ENCODE measurements around the gene CAMSAP1. TPM values are rescaled to one million over a fixed set of nuclear protein-coding genes. Genes with fewer than 3 reads are reported as not detected.

The CAMSAP1 gene
- total RNA-seq, 1 donor from 2014 or later = 34.8 TPM

DNA sequence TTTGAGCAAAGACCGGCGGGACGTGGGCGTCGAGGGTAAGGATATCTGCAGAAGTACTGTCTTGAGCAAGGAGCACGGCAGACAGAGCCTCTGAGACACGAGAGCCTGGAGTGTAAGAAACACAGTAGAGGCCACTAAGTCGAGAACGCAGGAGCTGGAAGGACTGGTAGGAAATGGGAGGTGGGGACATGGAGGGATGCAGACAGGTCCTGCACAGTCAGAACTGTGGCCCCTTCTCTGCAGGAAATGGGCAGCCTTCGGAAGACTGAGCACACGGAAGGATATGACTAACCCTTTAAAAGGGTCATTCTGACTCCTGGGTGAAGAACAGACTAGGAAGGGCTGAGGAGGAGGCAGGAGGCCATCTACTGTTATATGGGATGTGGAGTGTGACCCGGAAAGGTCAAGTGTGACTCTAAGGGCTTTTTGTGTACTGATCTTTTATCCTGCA, 1.4 kb upstream of the CAMSAP1 start:
- Mint-ChIP-seq H3K27ac (ENCODE audit: unreplicated experiment) (peak overlapping the region; percentile 72), H3K9me3 (ENCODE audit: unreplicated experiment) (peaks cover 23% of the 10 kb centered on the region), H3K27me3 (ENCODE audit: low read depth, unreplicated experiment) (no peaks in the 10 kb centered on the region), H3K4me3 (ENCODE audit: unreplicated experiment) (peak overlapping the region; percentile 86), H3K4me1 (ENCODE audit: low read depth, unreplicated experiment) (peaks cover 14% of the 10 kb centered on the region), H3K36me3 (ENCODE audit: low read depth, unreplicated experiment) (peaks cover 37% of the 10 kb centered on the region)
- peaks cover 60% of the 10 kb centered on the region for H3K79me2 ChIP-seq (ENCODE audit: insufficient read depth, low read length)
- peaks cover 5% of the 10 kb centered on the region for H3K36me3 ChIP-seq (ENCODE audit: insufficient read depth, low read length)
- DNase-seq (ENCODE audit: low read depth) = no peak
- H3K27me3 ChIP-seq (ENCODE audit: insufficient read depth, low read length) = no peaks in the 10 kb centered on the region
- peaks cover 53% of the 10 kb centered on the region for H4K20me1 ChIP-seq (ENCODE audit: insufficient read depth, low read length)
- H3K27ac ChIP-seq (ENCODE audit: low read depth, low read length) = no peak overlapping the region
- H3K9me3 ChIP-seq (ENCODE audit: insufficient read depth, low read depth, low read length) = peaks cover 2% of the 10 kb centered on the region
- no peak for TF ChIP-seq EZH2 (IDR thresholded peaks at IDR 0.05; ENCODE audit: insufficient read depth, low read length)
- TF ChIP-seq, protein P1, sequence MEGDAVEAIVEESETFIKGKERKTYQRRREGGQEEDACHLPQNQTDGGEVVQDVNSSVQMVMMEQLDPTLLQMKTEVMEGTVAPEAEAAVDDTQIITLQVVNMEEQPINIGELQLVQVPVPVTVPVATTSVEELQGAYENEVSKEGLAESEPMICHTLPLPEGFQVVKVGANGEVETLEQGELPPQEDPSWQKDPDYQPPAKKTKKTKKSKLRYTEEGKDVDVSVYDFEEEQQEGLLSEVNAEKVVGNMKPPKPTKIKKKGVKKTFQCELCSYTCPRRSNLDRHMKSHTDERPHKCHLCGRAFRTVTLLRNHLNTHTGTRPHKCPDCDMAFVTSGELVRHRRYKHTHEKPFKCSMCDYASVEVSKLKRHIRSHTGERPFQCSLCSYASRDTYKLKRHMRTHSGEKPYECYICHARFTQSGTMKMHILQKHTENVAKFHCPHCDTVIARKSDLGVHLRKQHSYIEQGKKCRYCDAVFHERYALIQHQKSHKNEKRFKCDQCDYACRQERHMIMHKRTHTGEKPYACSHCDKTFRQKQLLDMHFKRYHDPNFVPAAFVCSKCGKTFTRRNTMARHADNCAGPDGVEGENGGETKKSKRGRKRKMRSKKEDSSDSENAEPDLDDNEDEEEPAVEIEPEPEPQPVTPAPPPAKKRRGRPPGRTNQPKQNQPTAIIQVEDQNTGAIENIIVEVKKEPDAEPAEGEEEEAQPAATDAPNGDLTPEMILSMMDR (IDR thresholded peaks at IDR 0.05; ENCODE audit: insufficient read depth, low read depth, low read length) = no peak
- H3K4me2 ChIP-seq (ENCODE audit: low read length) = peak overlapping the region; percentile 91
- FAIRE-seq = no peak
- H3K4me1 ChIP-seq (ENCODE audit: insufficient read depth, low read length) = peaks cover 27% of the 10 kb centered on the region
- no peak overlapping the region for H3K9ac ChIP-seq (ENCODE audit: low read length)
- H2AFZ ChIP-seq (ENCODE audit: low read depth, low read length) = peak overlapping the region; percentile 81
- peak overlapping the region; percentile 63 for H3K4me3 ChIP-seq (ENCODE audit: insufficient read depth, low read depth, low read length)

DNA sequence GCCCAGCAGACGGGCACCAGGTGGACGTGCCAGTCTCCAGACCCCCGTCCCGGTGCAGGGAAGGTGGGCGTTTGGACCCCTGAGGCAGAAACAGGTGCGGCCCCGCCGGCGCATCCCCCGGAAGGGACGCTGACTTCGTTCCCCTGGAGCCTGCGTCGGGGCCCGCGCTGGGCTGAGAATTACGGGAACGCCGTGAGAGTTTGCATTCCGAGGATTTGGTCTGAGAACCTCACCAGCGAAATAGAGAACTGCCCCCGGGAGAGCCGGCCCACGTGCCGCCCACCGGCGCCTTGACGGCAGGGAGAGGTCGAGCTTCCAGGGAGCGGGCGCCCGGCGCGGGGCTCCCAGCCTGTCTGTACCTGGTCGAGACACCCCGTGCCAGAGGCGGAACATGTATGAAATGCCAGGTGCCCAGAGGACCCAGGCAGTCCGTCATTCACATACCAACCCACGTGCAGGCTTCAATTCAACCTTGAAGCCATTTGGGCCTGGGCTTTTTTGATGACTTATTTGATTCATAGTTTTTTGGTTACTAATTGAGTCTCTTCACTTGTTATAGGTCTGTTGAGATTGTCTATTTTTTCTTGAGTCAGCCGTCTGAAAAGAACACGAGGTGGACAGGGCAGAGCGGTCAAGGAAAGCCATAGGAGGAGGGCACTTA, 877 bp upstream of the CAMSAP1 start:
- H3K27ac Mint-ChIP-seq (ENCODE audit: unreplicated experiment) = peak overlapping the region; percentile 72
- no peaks in the 10 kb centered on the region for H3K27me3 Mint-ChIP-seq (ENCODE audit: low read depth, unreplicated experiment)
- H3K9ac ChIP-seq (ENCODE audit: low read length) = peak overlapping the region; percentile 75
- H3K9me3 Mint-ChIP-seq (ENCODE audit: unreplicated experiment) = peaks cover 17% of the 10 kb centered on the region
- peaks cover 3% of the 10 kb centered on the region for H3K36me3 ChIP-seq (ENCODE audit: insufficient read depth, low read length)
- DNase-seq (ENCODE audit: low read depth) (no peak), FAIRE-seq (no peak)
- TF ChIP-seq, protein P1 (IDR thresholded peaks at IDR 0.05; ENCODE audit: insufficient read depth, low read depth, low read length) = no peak
- TF ChIP-seq EZH2 (IDR thresholded peaks at IDR 0.05; ENCODE audit: insufficient read depth, low read length) = no peak
- H3K4me3 ChIP-seq (ENCODE audit: insufficient read depth, low read depth, low read length) = peak overlapping the region; percentile 63
- peak overlapping the region; percentile 81 for H2AFZ ChIP-seq (ENCODE audit: low read depth, low read length)
- peaks cover 14% of the 10 kb centered on the region for H3K4me1 Mint-ChIP-seq (ENCODE audit: low read depth, unreplicated experiment)
- H3K4me3 Mint-ChIP-seq (ENCODE audit: unreplicated experiment) = peak overlapping the region; percentile 86
- H3K4me1 ChIP-seq (ENCODE audit: insufficient read depth, low read length) = peaks cover 27% of the 10 kb centered on the region
- H3K79me2 ChIP-seq (ENCODE audit: insufficient read depth, low read length) = peaks cover 66% of the 10 kb centered on the region
- H3K9me3 ChIP-seq (ENCODE audit: insufficient read depth, low read depth, low read length) = no peaks in the 10 kb centered on the region
- H3K4me2 ChIP-seq (ENCODE audit: low read length) = peak overlapping the region; percentile 91
- no peaks in the 10 kb centered on the region for H3K27me3 ChIP-seq (ENCODE audit: insufficient read depth, low read length)
- H4K20me1 ChIP-seq (ENCODE audit: insufficient read depth, low read length) = peaks cover 59% of the 10 kb centered on the region
- H3K36me3 Mint-ChIP-seq (ENCODE audit: low read depth, unreplicated experiment) = peaks cover 32% of the 10 kb centered on the region
- peak overlapping the region; percentile 40 for H3K27ac ChIP-seq (ENCODE audit: low read depth, low read length)

DNA sequence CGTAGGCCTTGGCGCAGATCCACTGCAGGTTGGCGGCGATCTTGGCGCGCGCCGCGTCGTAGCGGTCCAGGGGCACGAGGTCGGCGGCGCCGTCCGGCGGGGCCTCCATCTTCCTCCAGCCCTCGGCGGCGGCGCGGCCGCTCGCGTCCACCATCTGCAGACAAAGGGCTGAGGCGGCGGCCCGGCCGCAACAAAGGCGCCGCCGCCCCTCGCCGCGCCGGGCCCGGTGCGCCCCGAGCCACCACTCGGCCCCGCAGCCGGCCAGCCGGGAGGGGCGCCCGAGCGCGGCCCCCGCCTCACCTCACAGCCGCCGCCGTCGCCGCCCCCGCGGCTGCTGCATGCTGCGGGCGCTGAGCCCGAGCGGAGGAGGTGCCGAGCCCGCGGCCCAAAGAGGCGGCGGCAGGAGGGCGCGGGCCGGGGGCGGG, 328 bp downstream of the CAMSAP1 start:
- H3K36me3 Mint-ChIP-seq (ENCODE audit: low read depth, unreplicated experiment) = peaks cover 30% of the 10 kb centered on the region
- peak overlapping the region; percentile 58 for H3K9ac ChIP-seq (ENCODE audit: low read length)
- H3K27me3 ChIP-seq (ENCODE audit: insufficient read depth, low read length) = no peaks in the 10 kb centered on the region
- H3K27ac Mint-ChIP-seq (ENCODE audit: unreplicated experiment) = no peak overlapping the region
- H3K4me1 Mint-ChIP-seq (ENCODE audit: low read depth, unreplicated experiment) = peaks cover 14% of the 10 kb centered on the region
- no peak for TF ChIP-seq EZH2 (IDR thresholded peaks at IDR 0.05; ENCODE audit: insufficient read depth, low read length)
- TF ChIP-seq, protein P1 (IDR thresholded peaks at IDR 0.05; ENCODE audit: insufficient read depth, low read depth, low read length) = no peak
- peaks cover 14% of the 10 kb centered on the region for H3K9me3 Mint-ChIP-seq (ENCODE audit: unreplicated experiment)
- H2AFZ ChIP-seq (ENCODE audit: low read depth, low read length) = no peak overlapping the region
- peaks cover 71% of the 10 kb centered on the region for H4K20me1 ChIP-seq (ENCODE audit: insufficient read depth, low read length)
- DNase-seq (ENCODE audit: low read depth) (no peak), FAIRE-seq (no peak)
- peaks cover 3% of the 10 kb centered on the region for H3K36me3 ChIP-seq (ENCODE audit: insufficient read depth, low read length)
- H3K4me3 ChIP-seq (ENCODE audit: insufficient read depth, low read depth, low read length) = peak overlapping the region; percentile 68
- H3K9me3 ChIP-seq (ENCODE audit: insufficient read depth, low read depth, low read length) = no peaks in the 10 kb centered on the region
- H3K4me3 Mint-ChIP-seq (ENCODE audit: unreplicated experiment) = no peak overlapping the region
- peak overlapping the region; percentile 81 for H3K4me2 ChIP-seq (ENCODE audit: low read length)
- H3K27ac ChIP-seq (ENCODE audit: low read depth, low read length) = no peak overlapping the region
- no peaks in the 10 kb centered on the region for H3K27me3 Mint-ChIP-seq (ENCODE audit: low read depth, unreplicated experiment)
- peaks cover 27% of the 10 kb centered on the region for H3K4me1 ChIP-seq (ENCODE audit: insufficient read depth, low read length)
- peaks cover 78% of the 10 kb centered on the region for H3K79me2 ChIP-seq (ENCODE audit: insufficient read depth, low read length)
